H54 (cell line): ENCODE results near the gene MED25.
A peak's percentile ranks its signal among the peaks of the same experiment; 100 is the strongest.

Experiments
- DNase-seq: peaks from one replicate; pipeline ENCODE4 v3.0.0; 2011; ENCODE audit warnings: low spot score, mixed read lengths; ENCODE audit not compliant: insufficient read length
- FAIRE-seq: peaks from 3 replicates; lab custom pipeline; 2011; peaks lifted over from hg19 to GRCh38; lab: Jason Lieb, UNC
- POLR2A ChIP-seq: IDR thresholded peaks from 2 replicates; pipeline ENCODE4 v1.6.1; 2011; ENCODE audit warnings: low read depth, mild to moderate bottlenecking, low read length

The MED25 gene

GRCh38 chr19:49817964-49818648 lies at the start of gene MED25:
MED25 (plus strand) TSS chr19:49818289; CDS start chr19:49818342, 53 bp downstream.
- no peak for FAIRE-seq
- DNase-seq, result peak; percentile 96
- peak; percentile 89 for TF ChIP-seq POLR2A

- no peak for TF ChIP-seq POLR2A
- no peak for DNase-seq
- FAIRE-seq, result no peak
Observed at GRCh38 chr19:49770529-49770928, 47.6 kb upstream of the MED25 start.

GRCh38 chr19:49771674-49772139 lies 46.4 kb upstream of the MED25 start:
- no peak for FAIRE-seq

GRCh38 chr19:49772850-49773432 lies 45.1 kb upstream of the MED25 start:
- TF ChIP-seq POLR2A, result no peak
- no peak for FAIRE-seq
- DNase-seq, result no peak

More at GRCh38 chr19:49771674-49772139, 46.4 kb upstream of the MED25 start:
- no peak for DNase-seq
- TF ChIP-seq POLR2A, result no peak

DNA sequence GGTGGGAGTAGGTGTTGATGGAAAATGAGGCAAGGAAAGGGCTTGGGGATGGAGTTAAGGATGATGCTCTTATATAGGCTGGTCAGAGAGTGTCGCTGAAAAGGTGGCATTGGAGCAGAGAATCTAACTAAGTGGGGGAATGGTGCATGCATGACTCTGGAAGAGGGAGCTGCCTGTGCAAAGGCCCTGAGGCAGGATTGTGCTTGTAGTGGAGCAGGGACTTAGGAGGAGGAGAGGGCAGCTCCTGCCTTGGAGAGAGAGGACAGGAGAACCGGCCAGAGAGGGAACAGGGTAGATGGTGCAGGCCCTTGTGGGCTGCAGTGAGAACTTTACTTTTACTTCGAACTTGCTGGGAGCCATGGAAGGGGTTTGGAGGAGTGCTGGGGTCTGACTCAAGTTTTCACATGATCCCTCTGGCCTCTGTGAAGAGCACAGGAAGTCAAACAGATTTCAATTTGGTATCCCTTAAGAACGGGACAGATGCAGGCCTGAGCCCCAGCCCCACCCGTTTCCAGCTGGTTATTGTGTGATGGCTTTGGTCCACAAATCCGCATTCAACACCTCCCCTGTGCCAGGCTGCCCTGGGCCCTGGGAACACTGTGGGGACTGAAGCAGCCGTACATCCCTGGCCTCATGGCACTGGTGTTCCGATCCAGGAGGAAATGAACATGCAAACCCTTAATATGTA lies 44.3 kb upstream of the MED25 start:
- DNase-seq (no peak), FAIRE-seq (no peak)
- no peak for TF ChIP-seq POLR2A

DNA sequence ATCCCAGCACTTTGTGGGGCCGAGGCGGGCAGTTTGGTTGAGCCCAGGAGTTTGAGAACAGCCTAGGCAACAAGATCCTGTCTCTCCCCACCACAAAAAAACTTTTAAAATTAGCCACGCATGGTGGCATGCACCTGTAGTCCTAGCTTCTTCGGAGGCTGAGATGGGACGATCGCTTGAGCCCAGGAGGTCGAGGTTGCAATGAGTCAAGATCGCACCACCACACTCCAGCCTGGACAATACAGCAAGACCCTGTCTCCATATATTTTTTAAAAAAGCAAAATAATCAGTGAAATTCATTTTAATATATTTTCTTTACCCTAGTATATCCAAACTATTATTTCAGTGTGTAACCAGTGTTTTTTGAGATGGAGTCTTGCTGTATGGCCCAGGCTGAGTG lies 43.1 kb upstream of the MED25 start:
- FAIRE-seq, result no peak
- no peak for TF ChIP-seq POLR2A

GRCh38 chr19:49775742-49776370 lies 42.2 kb upstream of the MED25 start:
- FAIRE-seq (no peak), DNase-seq (no peak)
- no peak for TF ChIP-seq POLR2A

More for the DNA sequence above, 43.1 kb upstream of the MED25 start:
- DNase-seq, result no peak

GRCh38 chr19:49776371-49776764 lies 41.7 kb upstream of the MED25 start:
- DNase-seq (no peak), FAIRE-seq (no peak)
- TF ChIP-seq POLR2A, result no peak

DNA sequence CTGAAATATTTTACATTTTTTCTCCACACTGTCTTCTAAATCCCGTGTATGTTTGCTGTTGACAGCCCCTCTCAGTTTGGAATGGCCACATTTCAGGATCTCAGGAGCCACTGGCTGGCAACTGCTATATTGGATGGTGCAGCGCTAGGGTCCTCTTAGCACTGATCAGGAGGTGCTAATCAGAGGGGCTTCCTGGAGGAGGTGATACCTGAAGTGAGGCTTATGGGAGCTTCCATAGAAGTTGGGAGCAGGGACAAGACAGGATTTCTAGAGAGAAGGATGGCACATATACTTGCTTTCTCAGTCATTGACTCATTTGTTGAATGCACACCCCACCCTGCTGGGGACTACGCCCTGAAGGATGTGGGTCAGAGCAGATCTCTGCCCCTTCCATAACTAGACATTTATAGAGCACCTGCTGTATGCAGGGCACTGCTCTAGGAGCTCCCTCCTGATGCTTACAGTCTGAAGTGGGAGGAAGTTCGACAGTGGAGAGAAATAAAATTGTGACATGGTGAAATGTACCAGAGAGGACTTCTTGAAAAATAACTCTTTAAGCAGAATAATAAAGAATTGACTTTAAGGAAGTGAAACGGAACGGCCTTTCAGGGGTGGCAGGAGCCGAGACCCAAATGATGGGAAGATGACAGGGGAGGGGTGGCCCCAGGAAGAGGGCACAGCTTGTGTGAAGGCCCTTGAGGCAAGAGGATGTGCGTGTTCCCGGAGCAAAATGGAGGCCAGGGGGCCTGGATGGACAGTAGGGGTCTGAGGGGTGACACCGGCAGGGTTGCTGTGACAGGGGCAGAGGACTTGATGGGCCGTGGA lies 38.1 kb upstream of the MED25 start:
- no peak for TF ChIP-seq POLR2A
- FAIRE-seq (no peak), DNase-seq (no peak)

DNA sequence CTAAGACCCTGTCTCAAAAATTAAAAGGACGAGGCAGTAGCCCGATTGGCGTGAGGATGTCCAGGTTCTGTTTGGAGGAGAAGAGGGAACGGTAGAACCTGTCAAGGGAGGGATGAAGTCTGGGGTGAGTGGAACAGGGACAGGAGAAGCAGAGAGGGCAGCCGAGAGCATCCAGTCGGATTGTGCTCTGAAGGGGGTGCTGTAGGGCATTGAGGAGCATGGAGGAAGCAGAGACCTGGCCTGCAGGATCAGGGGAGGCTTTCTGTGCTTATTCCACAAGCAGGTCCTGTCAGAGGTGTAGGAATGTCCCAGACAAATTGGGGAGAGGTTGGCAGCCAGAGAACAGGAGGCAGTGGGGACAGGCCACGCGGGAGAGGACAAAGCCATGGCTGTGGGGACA lies 37.2 kb upstream of the MED25 start:
- no peak for TF ChIP-seq POLR2A
- DNase-seq, result no peak
- FAIRE-seq, result no peak

DNA sequence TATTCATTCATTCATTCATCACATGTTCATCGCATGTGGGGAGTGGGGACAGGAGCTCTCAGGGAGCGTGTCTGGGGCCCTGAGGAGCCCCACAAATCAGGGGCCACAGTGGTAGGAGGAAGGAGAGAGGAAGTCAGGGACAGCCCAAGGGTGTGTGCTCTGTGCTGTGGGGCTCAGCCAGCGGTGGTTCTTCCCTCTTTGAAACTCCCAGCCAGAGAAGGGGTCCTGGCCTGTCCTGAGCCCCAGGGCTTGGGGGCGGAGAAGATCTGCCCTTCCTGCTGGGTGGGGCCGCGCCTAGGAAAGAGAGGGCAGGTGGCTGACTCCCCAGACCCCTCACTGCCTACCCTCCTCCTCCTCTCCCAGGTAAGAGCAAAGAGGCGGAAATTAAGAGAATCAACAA lies 36.7 kb upstream of the MED25 start:
- TF ChIP-seq POLR2A, result no peak
- FAIRE-seq (no peak), DNase-seq (no peak)

DNA sequence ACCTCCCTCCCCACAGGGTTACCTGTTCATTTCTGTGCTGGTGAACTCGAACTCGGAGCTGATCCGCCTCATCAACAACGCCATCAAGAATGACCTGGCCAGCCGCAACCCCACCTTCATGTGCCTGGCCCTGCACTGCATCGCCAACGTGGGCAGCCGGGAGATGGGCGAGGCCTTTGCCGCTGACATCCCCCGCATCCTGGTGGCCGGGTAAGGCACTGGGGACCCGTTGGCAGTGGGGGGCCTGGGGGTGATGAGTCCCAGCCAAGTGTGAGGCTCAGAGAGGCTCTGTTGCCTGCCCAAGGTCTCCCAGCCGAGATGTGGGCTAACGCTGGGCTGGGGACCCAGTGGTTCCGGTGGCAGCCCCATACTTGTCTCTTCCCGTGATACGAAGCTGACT lies 35.6 kb upstream of the MED25 start:
- no peak for TF ChIP-seq POLR2A
- FAIRE-seq (no peak), DNase-seq (no peak)

DNA sequence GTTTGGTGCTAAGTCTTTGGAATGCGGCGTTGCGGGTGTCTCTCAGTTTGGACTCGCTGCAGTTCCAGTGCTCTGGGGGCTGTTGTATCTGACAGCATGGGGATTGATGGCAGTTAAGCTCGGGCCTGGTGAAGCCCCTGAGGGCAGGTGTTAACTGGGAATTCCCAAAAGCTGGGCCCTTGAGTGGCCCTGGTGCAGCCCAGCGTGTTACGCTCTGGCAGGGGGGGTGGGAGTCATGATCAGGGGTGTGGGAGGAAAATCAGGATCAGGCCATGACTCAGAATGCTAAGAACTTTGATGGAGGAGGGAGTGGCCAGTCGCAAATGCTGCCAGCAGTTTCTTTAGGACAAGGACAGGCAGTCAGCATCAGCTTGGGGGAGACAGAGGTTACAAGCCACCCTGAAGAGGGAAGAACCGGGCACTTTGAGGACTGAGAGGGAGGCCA lies 31.7 kb upstream of the MED25 start:
- TF ChIP-seq POLR2A, result no peak
- FAIRE-seq (no peak), DNase-seq (peak; percentile 87)
